Heart left ventricle (tissue), 16 donors: ENCODE measurements around the gene ATF7IP. TPM values are rescaled to one million over a fixed set of nuclear protein-coding genes. Genes with fewer than 3 reads are reported as not detected.

Experiments
- ATAC-seq, 4 donors: fragments of 200-7000 bp; cut with Tn5 transposase; one replicate each; pipeline ENCODE4 v1.9.1; 2020 to 2022; ENCODE audit warnings: moderate library complexity in 4 of 4, mild to moderate bottlenecking in 3 of 4, moderate number of reproducible peaks in 1 of 4
- DNase-seq, 5 donors: peaks; one replicate each; pipeline ENCODE4 v3.0.0-alpha.2; 2020
- H3K27ac ChIP-seq, 12 donors: fragments of 200-600 bp; sonication (generic) in 4 of 12; one replicate each; pipeline versions ENCODE4 v1.5.0 to v1.8.0; 2016 to 2022; ENCODE audit warnings: mild to moderate bottlenecking in 2 of 12
- H3K27me3 ChIP-seq, 9 donors: fragments of 200-600 bp; sonication (generic) in 2 of 9; one replicate each; pipeline versions ENCODE4 v1.5.1 to v1.8.0; 2016 to 2022; ENCODE audit warnings: mild to moderate bottlenecking in 3 of 9
- H3K36me3 ChIP-seq, 9 donors: fragments of 200-600 bp; sonication (generic) in 2 of 9; one replicate each; pipeline versions ENCODE4 v1.5.0 to v1.8.0; 2018 to 2022; ENCODE audit warnings: mild to moderate bottlenecking in 2 of 9
- H3K4me1 ChIP-seq, 12 donors: fragments of 200-600 bp; sonication (generic) in 4 of 12; one replicate each; pipeline versions ENCODE4 v1.5.0 to v1.8.0; 2016 to 2022; ENCODE audit warnings: mild to moderate bottlenecking in 3 of 12
- H3K4me3 ChIP-seq, 12 donors: fragments of 200-600 bp; sonication (generic) in 4 of 12; one replicate each; pipeline versions ENCODE4 v1.5.0 to v1.8.0; 2017 to 2022; ENCODE audit warnings: mild to moderate bottlenecking in 9 of 12, moderate library complexity in 4 of 12
- H3K9me3 ChIP-seq, 12 donors: fragments of 200-600 bp; sonication (generic) in 4 of 12; one replicate each; pipeline versions ENCODE4 v1.5.0 to v1.8.0; 2016 to 2022; ENCODE audit warnings: mild to moderate bottlenecking in 1 of 12
- CTCF ChIP-seq, 12 donors: fragments of 200-600 bp; sonication (generic) in 4 of 12; IDR thresholded peaks; one replicate each; pipeline versions ENCODE4 v1.5.0 to v1.8.0; 2018 to 2022; ENCODE audit warnings: antibody characterized with exemption in 12 of 12, mild to moderate bottlenecking in 5 of 12
- POLR2A ChIP-seq, 2 donors: fragments of 450-650 bp; IDR thresholded peaks; one replicate each; pipeline ENCODE4 v1.6.1; 2017; ENCODE audit warnings: antibody characterized with exemption in 2 of 2, mild to moderate bottlenecking in 2 of 2, moderate library complexity in 2 of 2
- WGBS, 4 donors: extraction: QIAGEN DNeasy Blood & Tissue Kit in 2 of 4; methylation state at CpG; one replicate each; pipeline versions ENCODE4 v1.1.5 to v1.1.7; 2013 to 2018; 5-methylcytosine and 5-hydroxymethylcytosine counted together
- intact Hi-C, 10 donors: fragments of 100-400 bp; cut with DNase I; formaldehyde crosslinking; loops; one replicate each; pipeline versions ENCODE4 v1.11.1 to v1.14.2; 2022
- polyA plus RNA-seq, 2 donors: library from polyadenylated mRNA; stranded (reverse); fragments of 200-250 nt; gene quantifications; one replicate each; pipeline ENCODE4 v1.2.3, GENCODE V29; 2013
- total RNA-seq, 9 donors: library from RNA; depleted of rRNA in 2 of 9; stranded (reverse); fragments of >200 nt in 2 of 9; fragmentation: NEBNext Ultra II Directional in 3 of 9; extraction: Animal tissue kit (Norgen Biotek cat#: 25700) in 3 of 9; gene quantifications; one replicate each; pipeline versions ENCODE4 v1.1.0 to v1.2.4, GENCODE V29; 2016 to 2023
- donor health status: ischemic (EF 13 %, LVEDD 7.1; RV severe dilation, severe dysfunction).
- donor health status: healthy with polysubstance abuse.
- donor health status: DM: no; HTN: yes; CAD: no.
- donor health status: DM: no; HTN: no; CAD: no.
- donor health status: ischemic (EF 25% LVEDD 6.9; RV normal size, moderate dysfunction).
- donor health status: ischemic (EF 25% LVEDD 5.7; RV mildly dilated, moderate dysfunction).
- donor health status: healthy.
- donor health status: DM: yes; HTN: yes; CAD: no.
- donor health status: ischemic (EF 35%, LVEDD 5.7; RV mildly dilated, moderate dysfunction).
- donor health status: nonischemic (EF 11% LVEDD 7.7; RV severe dilation, severe dysfunction).
- donor health status: DM: yes; HTN: yes; CAD: no.
- donor health status: PGD.
- donor health status: ischemic (EF 29% LVEDD 5.4; RV normal size, mild dysfunction).
- donor health status: nonischemic (EF 23%, LVEDD 6.1; RV moderate dilation, normal function).

The ATF7IP gene
- total and polyA plus RNA-seq, 11 donors, result 7.7 to 82.4 (median 55.0) TPM

GRCh38 chr12:14510574-14510973, 145.1 kb downstream of the ATF7IP start:
- Histone ChIP-seq H3K27me3 (no peaks in the 10 kb centered on the region), H3K27ac (no peak overlapping the region), H3K36me3 (peaks cover 0 to 47% (median 22%) of the 10 kb centered on the region in 9 donors), H3K4me1 (no peaks in the 10 kb centered on the region), H3K4me3 (no peak overlapping the region), H3K9me3 (no peaks in the 10 kb centered on the region)
- WGBS, 4 donors, result 64 to 67% (median 66%) methylated on average over 3 of the region's 3 CpGs
- TF ChIP-seq CTCF (IDR thresholded peaks at IDR 0.05) (no peak), POLR2A (IDR thresholded peaks at IDR 0.05) (no peak)
- ATAC-seq (no peak), DNase-seq (no peak)
- intact Hi-C loops, result loop anchor here in 9 of 10 donors (5.0 to 10.0 kb wide), 4 partner anchors 104 to 154 kb away; no protein-coding TSS in a partner anchor

- no peak for TF ChIP-seq POLR2A (IDR thresholded peaks at IDR 0.05)
- peak; percentile 20 to 61 (median 52) for TF ChIP-seq CTCF (IDR thresholded peaks at IDR 0.05)
- DNase-seq (peak in 3 of 5 donors; percentile 23 to 42 (median 29)), ATAC-seq (peak in 3 of 4 donors; percentile 61 to 72 (median 69))
- H3K27me3 ChIP-seq, result no peaks in the 10 kb centered on the region
- WGBS, 4 donors, result 43 to 48% (median 45%) methylated on average over 4 of the region's 4 CpGs
- intact Hi-C loops, result loop anchor here (2.0 to 10.0 kb wide), 5 partner anchors 101 to 151 kb away; no protein-coding TSS in a partner anchor
- H3K4me3 ChIP-seq, result no peak overlapping the region
- no peak overlapping the region for H3K27ac ChIP-seq
- no peaks in the 10 kb centered on the region for H3K4me1 ChIP-seq
- H3K36me3 ChIP-seq, result peaks cover 0 to 32% (median 11%) of the 10 kb centered on the region in 9 donors
- no peaks in the 10 kb centered on the region for H3K9me3 ChIP-seq
Observed at GRCh38 chr12:14514154-14514842, 148.8 kb downstream of the ATF7IP start.

- peaks cover 0 to 29% (median 4%) of the 10 kb centered on the region in 9 donors for H3K36me3 ChIP-seq
- H3K27ac ChIP-seq, result no peak overlapping the region
- TF ChIP-seq CTCF (IDR thresholded peaks at IDR 0.05) (no peak), POLR2A (IDR thresholded peaks at IDR 0.05) (no peak)
- ATAC-seq (no peak), DNase-seq (no peak)
- no peaks in the 10 kb centered on the region for H3K27me3 ChIP-seq
- H3K4me3 ChIP-seq, result no peak overlapping the region
- WGBS, 4 donors, result 84 to 94% (median 86%) methylated on average over 1 of the region's 1 CpG
- H3K9me3 ChIP-seq, result no peaks in the 10 kb centered on the region
- no peaks in the 10 kb centered on the region for H3K4me1 ChIP-seq
- intact Hi-C loops, result loop anchor here (2.0 to 10.0 kb wide), 5 partner anchors 100 to 150 kb away; no protein-coding TSS in a partner anchor
Observed at GRCh38 chr12:14514946-14515345, 149.5 kb downstream of the ATF7IP start.

DNA sequence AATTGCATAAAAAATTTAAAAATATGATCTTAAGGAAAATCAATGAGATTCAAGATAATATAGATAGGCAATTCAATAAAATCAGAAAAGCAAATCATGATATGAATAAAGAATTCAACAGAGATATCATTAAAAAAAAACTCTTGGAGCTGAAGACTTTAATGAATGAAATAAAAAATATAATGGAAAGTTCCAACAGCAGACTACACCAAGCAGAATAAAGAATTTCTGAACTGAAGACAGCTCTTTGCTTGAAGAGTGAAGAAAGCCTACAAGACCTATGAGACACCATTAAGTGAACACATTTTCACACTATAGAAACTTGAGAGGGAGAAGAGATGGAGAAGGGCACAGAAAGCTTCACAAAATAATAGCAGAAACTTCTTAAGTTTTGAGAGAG, 156.3 kb downstream of the ATF7IP start:
- H3K27me3 ChIP-seq, result no peaks in the 10 kb centered on the region
- H3K4me3 ChIP-seq, result no peak overlapping the region
- no peaks in the 10 kb centered on the region for H3K4me1 ChIP-seq
- DNase-seq (no peak), ATAC-seq (no peak)
- peaks cover 0 to 60% (median 31%) of the 10 kb centered on the region in 12 donors for H3K9me3 ChIP-seq
- TF ChIP-seq POLR2A (IDR thresholded peaks at IDR 0.05) (no peak), CTCF (IDR thresholded peaks at IDR 0.05) (no peak)
- H3K36me3 ChIP-seq, result peaks cover 0 to 38% (median 0%) of the 10 kb centered on the region in 9 donors
- H3K27ac ChIP-seq, result no peak overlapping the region
- intact Hi-C loops, result no loop called here
